ENCODE results near the gene CRYGS. TPM values are rescaled to one million over a fixed set of nuclear protein-coding genes. Genes with fewer than 3 reads are reported as not detected.

Gene CRYGS
- total RNA-seq, 1 experiment from 2014 or later, result 4.3 TPM

DNA sequence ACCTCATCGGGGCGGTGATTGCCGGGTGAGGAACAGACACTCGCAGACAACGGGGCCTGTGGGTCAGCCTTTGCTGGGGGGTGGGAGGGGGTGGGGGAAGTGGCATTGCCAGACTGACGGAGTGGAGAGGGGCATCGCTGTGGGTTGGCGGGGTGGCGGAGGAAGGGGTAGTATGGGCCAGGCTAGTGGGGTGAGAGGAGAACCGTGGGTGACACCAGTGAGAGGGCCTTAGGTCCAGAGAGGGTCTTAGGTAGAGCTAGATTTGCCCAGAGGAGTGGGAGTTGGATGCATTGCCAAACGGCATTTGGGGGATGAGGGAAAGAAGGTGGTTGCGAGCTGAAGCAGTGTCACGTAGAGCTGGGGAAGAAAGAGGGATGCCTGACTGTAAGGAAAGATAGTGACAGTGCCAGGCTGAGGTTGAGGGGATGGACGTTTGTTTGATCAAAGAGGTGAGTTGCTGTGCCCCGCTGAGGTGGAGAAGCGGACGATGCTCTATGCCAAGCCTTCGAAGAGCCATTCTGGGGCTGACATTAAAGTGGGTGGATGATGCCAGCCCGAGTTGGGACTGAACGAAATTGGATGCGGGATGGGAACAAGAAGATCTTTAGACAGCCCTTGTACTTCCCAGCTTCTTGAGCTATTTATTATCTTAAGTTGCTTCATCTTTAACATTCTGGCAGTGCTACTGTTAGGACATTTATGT, 26.9 kb upstream of the CRYGS start:
- H2AFZ ChIP-seq (ENCODE audit: low read depth, low read length, poor library complexity, severe bottlenecking), result no peak overlapping the region
- H3K9ac ChIP-seq (ENCODE audit: low read length), result peak overlapping the region; percentile 98
- H4K20me1 ChIP-seq (ENCODE audit: insufficient read depth), result 0 out of 2 replicates have a peak, but pooled peaks cover 3% of the 10 kb centered on the region
- intact Hi-C loops (cut with micrococcal nuclease), result loop anchor here (2.0 to 5.0 kb wide), 2 partner anchors 181 to 462 kb away; partner anchors contain the start of gene ETV5
- ATAC-seq (0 out of 2 replicates have a peak, but pooled peaks have one; percentile 0), DNase-seq (ENCODE audit: low read depth, low spot score) (no peak)
- peak overlapping the region; percentile 52; the same call in 1 of the 2 replicates for H3K27ac ChIP-seq (ENCODE audit: low read depth, low read length)
- H3K79me2 ChIP-seq (ENCODE audit: insufficient read depth, low read length), result peaks cover 68% of the 10 kb centered on the region
- peak overlapping the region; percentile 92 for H3K4me2 ChIP-seq (ENCODE audit: low read length)
- H3K4me3 ChIP-seq (replicated peaks in 1 of 2; ENCODE audit: low read depth in 1 of 2, low read length in 2 of 2), result peak overlapping the region; percentile 87 to 94
- no peaks in the 10 kb centered on the region for H3K9me3 ChIP-seq (ENCODE audit: control insufficient read depth in 1 of 2, insufficient read depth in 1 of 2, low read depth in 1 of 2, low read length in 2 of 2)
- peaks cover 11 to 31% of the 10 kb centered on the region in 2 experiments for H3K4me1 ChIP-seq (ENCODE audit: control insufficient read depth in 1 of 2, insufficient read depth in 2 of 2, low read length in 2 of 2)
- BruUV-seq (replicated peaks), result TSS peak; percentile 54
- peaks cover 20 to 30% of the 10 kb centered on the region in 2 experiments for H3K36me3 ChIP-seq (ENCODE audit: control insufficient read depth in 1 of 2, insufficient read depth in 2 of 2, low read length in 2 of 2)
- RAD21 ChIA-PET (ENCODE audit: low non-redundant PET in 1 of 2, low total read pairs in 2 of 2, uncharacterized antibody in 2 of 2, unreplicated experiment in 2 of 2), result interaction anchor here in 1 of 2 experiments (0.6 kb wide), 1 partner anchor 354 kb away, joined by 3 read pairs; no protein-coding TSS in a partner anchor
- CTCF ChIA-PET, result interaction anchor here (1.0 to 1.4 kb wide), 5 partner anchors 30 to 628 kb away, joined by 3 to 7 read pairs (median 4); no protein-coding TSS in a partner anchor
- TF ChIP-seq TCF7L2 (IDR thresholded peaks at IDR 0.05; ENCODE audit: borderline replicate concordance, extremely low read depth, insufficient read depth, insufficient read length), result no peak
- TF ChIP-seq, protein P1, sequence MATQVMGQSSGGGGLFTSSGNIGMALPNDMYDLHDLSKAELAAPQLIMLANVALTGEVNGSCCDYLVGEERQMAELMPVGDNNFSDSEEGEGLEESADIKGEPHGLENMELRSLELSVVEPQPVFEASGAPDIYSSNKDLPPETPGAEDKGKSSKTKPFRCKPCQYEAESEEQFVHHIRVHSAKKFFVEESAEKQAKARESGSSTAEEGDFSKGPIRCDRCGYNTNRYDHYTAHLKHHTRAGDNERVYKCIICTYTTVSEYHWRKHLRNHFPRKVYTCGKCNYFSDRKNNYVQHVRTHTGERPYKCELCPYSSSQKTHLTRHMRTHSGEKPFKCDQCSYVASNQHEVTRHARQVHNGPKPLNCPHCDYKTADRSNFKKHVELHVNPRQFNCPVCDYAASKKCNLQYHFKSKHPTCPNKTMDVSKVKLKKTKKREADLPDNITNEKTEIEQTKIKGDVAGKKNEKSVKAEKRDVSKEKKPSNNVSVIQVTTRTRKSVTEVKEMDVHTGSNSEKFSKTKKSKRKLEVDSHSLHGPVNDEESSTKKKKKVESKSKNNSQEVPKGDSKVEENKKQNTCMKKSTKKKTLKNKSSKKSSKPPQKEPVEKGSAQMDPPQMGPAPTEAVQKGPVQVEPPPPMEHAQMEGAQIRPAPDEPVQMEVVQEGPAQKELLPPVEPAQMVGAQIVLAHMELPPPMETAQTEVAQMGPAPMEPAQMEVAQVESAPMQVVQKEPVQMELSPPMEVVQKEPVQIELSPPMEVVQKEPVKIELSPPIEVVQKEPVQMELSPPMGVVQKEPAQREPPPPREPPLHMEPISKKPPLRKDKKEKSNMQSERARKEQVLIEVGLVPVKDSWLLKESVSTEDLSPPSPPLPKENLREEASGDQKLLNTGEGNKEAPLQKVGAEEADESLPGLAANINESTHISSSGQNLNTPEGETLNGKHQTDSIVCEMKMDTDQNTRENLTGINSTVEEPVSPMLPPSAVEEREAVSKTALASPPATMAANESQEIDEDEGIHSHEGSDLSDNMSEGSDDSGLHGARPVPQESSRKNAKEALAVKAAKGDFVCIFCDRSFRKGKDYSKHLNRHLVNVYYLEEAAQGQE (IDR thresholded peaks at IDR 0.05; ENCODE audit: low read depth), result no peak
- no peak for TF ChIP-seq EZH2phosphoT487 (IDR thresholded peaks at IDR 0.05; ENCODE audit: borderline replicate concordance)
- POLR2A ChIA-PET, result interaction anchor here (0.7 to 1.6 kb wide), 9 partner anchors 10 to 256 kb away, joined by 3 to 9 read pairs (median 3); partner anchors contain the start of gene EIF4A2
- no peaks in the 10 kb centered on the region for H3K27me3 ChIP-seq (ENCODE audit: insufficient read depth, low read length)
- H3K9me2 ChIP-seq (ENCODE audit: insufficient read depth), result no peaks in the 10 kb centered on the region

All from HCT116 (cell line).